HG02840 (cell line): ENCODE results near the gene SIRT5.

Experiments
- ATAC-seq: cut with Tn5 transposase; IDR thresholded peaks from one replicate; pipeline ENCODE4 v1.9.1; 2021; ENCODE audit warnings: mild to moderate bottlenecking, moderate library complexity, moderate number of reproducible peaks; ENCODE audit not compliant: unreplicated experiment, low FRiP score

SIRT5 gene

GRCh38 chr6:13629459-13630116 lies 55.2 kb downstream of the SIRT5 start:
- no peak for ATAC-seq

GRCh38 chr6:13630499-13630898 lies 56.1 kb downstream of the SIRT5 start:
- ATAC-seq, result no peak

DNA sequence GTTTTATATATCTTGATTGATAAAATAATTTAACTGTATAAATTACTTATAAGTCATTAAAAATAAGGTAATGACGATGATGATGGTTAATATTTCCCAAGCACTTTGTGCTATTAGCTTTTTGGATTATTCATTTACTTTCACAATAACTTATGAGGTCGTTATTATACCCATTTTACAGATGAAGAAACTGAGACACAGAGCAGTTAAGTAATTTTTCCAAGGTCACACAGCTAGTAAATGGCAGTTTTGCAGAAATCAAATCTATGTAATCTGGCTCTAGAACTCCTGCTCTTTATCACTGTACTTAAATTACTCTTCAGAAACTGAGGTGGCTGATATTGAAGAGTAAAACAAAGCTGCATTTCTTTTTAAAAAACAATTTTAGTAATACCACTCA lies 58.9 kb downstream of the SIRT5 start:
- ATAC-seq, result no peak

GRCh38 chr6:13635948-13636658 lies 61.7 kb downstream of the SIRT5 start:
- no peak for ATAC-seq

DNA sequence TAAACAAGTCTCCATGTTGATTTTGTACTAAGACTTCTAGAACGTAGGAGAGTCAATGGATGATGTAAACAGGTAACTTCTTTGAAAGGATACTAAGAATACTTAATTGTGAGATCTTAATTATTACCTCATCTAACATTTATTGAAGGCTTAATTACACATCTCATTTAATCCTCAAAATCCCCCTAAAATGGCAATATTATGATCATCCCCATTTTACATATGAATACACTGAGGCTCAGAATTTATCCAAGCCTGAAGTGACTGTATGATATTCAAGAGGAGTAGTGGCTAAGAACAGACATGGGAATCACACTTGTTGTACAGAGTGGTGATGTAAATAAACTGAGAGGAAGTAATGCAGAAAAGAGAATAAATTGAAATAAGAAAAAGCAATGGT lies 63.6 kb downstream of the SIRT5 start:
- ATAC-seq, result no peak

- ATAC-seq, result no peak
Observed at GRCh38 chr6:13638626-13639025, 64.2 kb downstream of the SIRT5 start.

GRCh38 chr6:13641315-13641714 lies 66.9 kb downstream of the SIRT5 start:
- ATAC-seq, result no peak

- no peak for ATAC-seq
Observed at GRCh38 chr6:13643125-13643524, 68.7 kb downstream of the SIRT5 start.

DNA sequence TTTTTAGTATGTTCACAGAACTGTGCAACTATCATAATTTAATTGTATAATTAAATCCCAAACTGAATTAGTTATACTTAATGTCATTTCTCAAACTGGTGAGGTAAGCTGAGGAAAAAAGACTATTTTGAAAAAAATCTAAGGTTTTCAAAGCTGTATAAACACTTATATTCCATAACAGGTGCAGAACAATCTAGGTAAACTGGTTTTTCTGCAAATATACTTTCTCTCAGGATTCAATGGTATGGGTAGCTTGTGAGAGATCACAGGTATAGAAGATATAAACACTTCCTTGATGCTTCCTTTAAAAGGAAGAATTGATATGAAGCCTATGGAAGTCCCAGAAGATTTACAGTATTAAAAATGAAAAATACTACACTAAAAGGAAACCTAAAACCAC lies 74.4 kb downstream of the SIRT5 start:
- no peak for ATAC-seq

- ATAC-seq, result no peak
Observed at GRCh38 chr6:13649393-13649792, 75.0 kb downstream of the SIRT5 start.

DNA sequence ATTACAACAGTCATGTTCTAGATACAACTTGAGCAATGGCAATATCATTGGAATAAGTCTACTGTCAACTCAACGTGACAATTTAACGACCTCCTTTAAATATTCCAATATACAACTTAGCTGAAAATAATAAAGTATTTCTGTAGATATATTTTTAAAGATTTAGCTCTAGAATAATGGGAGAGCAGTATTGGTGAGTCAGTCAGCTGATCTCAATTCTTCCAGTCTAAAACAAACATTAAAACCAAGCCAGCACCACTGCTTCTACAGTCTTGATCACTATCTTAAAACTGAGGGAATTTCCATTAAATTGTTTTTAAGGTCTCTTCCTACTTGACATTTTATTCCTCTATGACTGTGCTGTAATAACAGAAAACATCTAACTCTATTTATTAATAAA lies 78.9 kb downstream of the SIRT5 start:
- no peak for ATAC-seq

- ATAC-seq, result no peak
Observed at GRCh38 chr6:13654496-13654895, 80.1 kb downstream of the SIRT5 start.

DNA sequence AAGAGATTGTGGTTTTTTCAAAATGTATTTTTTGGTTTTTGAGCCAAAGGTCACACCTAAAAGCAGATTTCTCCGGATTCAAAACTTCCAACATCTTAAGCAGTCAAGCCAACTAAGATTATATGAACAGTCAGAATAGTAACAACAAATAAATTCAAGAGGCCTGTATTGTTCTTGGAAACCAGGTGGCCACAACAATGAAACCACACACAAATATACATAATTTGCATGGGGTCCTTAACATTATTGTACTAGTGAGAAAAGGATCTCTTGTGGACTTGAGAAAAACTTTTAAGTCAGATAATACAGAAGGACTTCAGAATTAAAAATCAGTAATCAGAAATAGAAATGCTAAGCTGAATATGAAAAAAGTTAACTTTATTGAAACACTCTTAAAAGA lies 81.3 kb downstream of the SIRT5 start:
- ATAC-seq, result no peak

GRCh38 chr6:13660273-13660672 lies 85.9 kb downstream of the SIRT5 start:
- ATAC-seq, result no peak

- ATAC-seq, result no peak
Observed at GRCh38 chr6:13660893-13661292, 86.5 kb downstream of the SIRT5 start.

DNA sequence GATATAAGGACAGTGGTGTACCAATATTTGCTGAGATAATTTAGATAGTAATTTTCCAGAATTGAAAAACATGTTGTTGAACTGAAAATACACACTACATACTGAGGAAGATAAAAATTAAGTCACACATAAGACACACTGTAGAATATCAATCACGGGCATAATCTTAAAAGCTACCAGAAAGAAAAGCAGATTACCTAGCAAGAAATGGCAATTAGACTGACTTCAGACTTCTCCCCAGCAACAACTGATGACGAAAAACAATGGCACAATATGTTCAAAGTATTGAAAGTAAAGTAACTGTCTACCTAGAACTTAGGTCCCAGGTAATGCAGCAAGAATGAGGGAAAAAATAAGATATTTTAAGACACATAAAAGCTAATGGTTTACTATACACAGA lies 87.2 kb downstream of the SIRT5 start:
- ATAC-seq, result no peak

DNA sequence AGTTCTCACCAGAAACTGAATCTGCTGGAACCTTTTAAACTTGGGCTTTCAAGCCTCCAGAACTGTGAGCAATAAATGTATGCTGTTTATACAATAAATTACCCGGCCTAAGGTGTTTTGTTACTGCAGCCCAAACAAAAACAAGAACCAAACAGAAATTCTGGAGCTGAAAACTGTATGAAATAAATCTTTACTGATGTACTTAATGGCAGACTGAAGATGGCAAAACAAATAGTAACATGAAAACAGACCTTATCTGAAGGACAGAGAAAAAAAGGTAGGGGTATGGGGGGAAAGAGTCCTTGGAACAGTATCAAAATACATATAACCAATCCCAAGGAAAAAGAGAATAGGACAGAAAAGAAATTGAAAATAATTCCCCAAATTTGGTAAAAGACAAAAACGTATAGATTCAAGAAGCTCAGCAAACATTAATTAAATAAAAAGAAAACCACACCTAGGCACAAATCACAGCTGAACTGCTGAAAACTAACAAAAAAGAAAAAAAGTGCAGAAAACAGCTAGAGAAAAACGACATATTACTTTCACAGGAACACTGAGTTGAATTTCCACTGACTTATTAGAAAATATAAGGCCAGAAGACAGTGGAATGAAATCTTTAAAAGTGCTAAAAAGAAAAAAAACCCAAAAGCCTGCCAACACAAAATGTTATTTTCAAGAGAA lies 88.4 kb downstream of the SIRT5 start:
- no peak for ATAC-seq

GRCh38 chr6:13663986-13664385 lies 89.6 kb downstream of the SIRT5 start:
- ATAC-seq, result no peak
